HCT116 (cell line): ENCODE measurements around the gene NPVF. TPM values are rescaled to one million over a fixed set of nuclear protein-coding genes. Genes with fewer than 3 reads are reported as not detected.

Experiments used
- ATAC-seq: fragments of 200-7000 bp; cut with Tn5 transposase; 2 replicates; pipeline ENCODE4 v1.9.1; 2020; ENCODE audit warnings: mild to moderate bottlenecking, moderate library complexity
- BruUV-seq: library from RNA; stranded (reverse); fragments of 400-500 nt; replicated peaks from 2 replicates; lab custom pipeline; 2021; lab: Mats Ljungman, UMichigan
- CTCF ChIA-PET: fragments of 300-600 bp; sonication (Branson Sonifier 250); formaldehyde crosslinking; loops from one replicate; lab custom pipeline; 2021; ENCODE audit warnings: antibody characterized with exemption; lab: Charles Lee
- POLR2A ChIA-PET: fragments of 300-600, 350-600 bp; sonication (Branson Sonifier 250); formaldehyde crosslinking; loops from one replicate; lab custom pipeline; 2021; ENCODE audit warnings: antibody characterized with exemption; lab: Charles Lee
- RAD21 ChIA-PET, 2 experiments: fragments of 300-600 bp; sonication (Branson Sonifier 250); formaldehyde crosslinking; loops; one replicate each; lab custom pipeline; 2023; ENCODE audit warnings: low total read pairs in 2 of 2; ENCODE audit not compliant: uncharacterized antibody in 2 of 2, unreplicated experiment in 2 of 2, low non-redundant PET in 1 of 2; lab: Charles Lee
- DNase-seq: peaks from one replicate; pipeline ENCODE4 v3.0.0-alpha.2; 2010; ENCODE audit warnings: low read depth, low spot score
- H2AFZ ChIP-seq: fragments of 200-600 bp; shearing (Covaris generic), sonication (generic); 2 replicates; pipeline ENCODE4 v1.6.1; 2017; ENCODE audit warnings: low read depth, mixed run types, mixed read lengths, antibody characterized with exemption, low read length; ENCODE audit not compliant: poor library complexity, severe bottlenecking
- H3K27ac ChIP-seq: 2 replicates; pipeline ENCODE4 v1.5.1; 2012; ENCODE audit warnings: low read depth, low read length
- H3K27me3 ChIP-seq: fragments of 200-600 bp; sonication (generic); 2 replicates; pipeline ENCODE4 v1.6.1; 2016; ENCODE audit warnings: mixed run types, low read length, mixed read lengths; ENCODE audit not compliant: insufficient read depth
- H3K36me3 ChIP-seq, 2 experiments: fragments of 200-500 bp in 1 of 2; fragments of 200-600 bp in 1 of 2; sonication (Bioruptor generic) in 1 of 2; sonication (generic) in 1 of 2; 2 replicates each; pipeline versions ENCODE4 v1.5.1 to v1.6.1; 2014 to 2016; ENCODE audit warnings: low read length in 2 of 2, inconsistent platforms in 1 of 2, mixed read lengths in 1 of 2, mixed run types in 1 of 2; ENCODE audit not compliant: insufficient read depth in 2 of 2, control insufficient read depth in 1 of 2
- H3K4me1 ChIP-seq, 2 experiments: fragments of 200-600 bp in 1 of 2; sonication (generic) in 1 of 2; 2 replicates each; pipeline versions ENCODE4 v1.5.1 to v1.6.1; 2012 to 2017; ENCODE audit warnings: low read length in 2 of 2, inconsistent platforms in 1 of 2, mild to moderate bottlenecking in 1 of 2, mixed read lengths in 1 of 2, mixed run types in 1 of 2, moderate library complexity in 1 of 2; ENCODE audit not compliant: insufficient read depth in 2 of 2, control insufficient read depth in 1 of 2
- H3K4me2 ChIP-seq: fragments of 200-600 bp; sonication (generic); 2 replicates; pipeline ENCODE4 v1.6.1; 2017; ENCODE audit warnings: mixed run types, low read length, mixed read lengths
- H3K4me3 ChIP-seq, 2 experiments: fragments of 200-600 bp in 1 of 2; sonication (generic) in 1 of 2; replicated peaks in 1 of 2; 2 replicates each; pipeline ENCODE4 v1.5.1; 2011 to 2016; ENCODE audit warnings: low read length in 2 of 2, control low read depth in 1 of 2, low read depth in 1 of 2, mild to moderate bottlenecking in 1 of 2, mixed read lengths in 1 of 2, mixed run types in 1 of 2
- H3K79me2 ChIP-seq: fragments of 200-600 bp; sonication (generic); 2 replicates; pipeline ENCODE4 v1.6.1; 2017; ENCODE audit warnings: mild to moderate bottlenecking, mixed run types, low read length, moderate library complexity, mixed read lengths; ENCODE audit not compliant: insufficient read depth
- H3K9ac ChIP-seq: fragments of 200-600 bp; sonication (generic); 2 replicates; pipeline ENCODE4 v1.6.1; 2016; ENCODE audit warnings: low read length, mixed read lengths
- H3K9me2 ChIP-seq: fragments of 200-600 bp; sonication (generic), shearing (Covaris generic); 2 replicates; pipeline ENCODE4 v1.6.1; 2017; ENCODE audit warnings: mixed run types, mild to moderate bottlenecking, moderate library complexity; ENCODE audit not compliant: insufficient read depth
- H3K9me3 ChIP-seq, 2 experiments: fragments of 200-500 bp in 1 of 2; fragments of 200-600 bp in 1 of 2; sonication (Bioruptor generic) in 1 of 2; sonication (generic) in 1 of 2; 2 replicates each; pipeline ENCODE4 v1.6.1; 2014 to 2017; ENCODE audit warnings: low read length in 2 of 2, mixed read lengths in 2 of 2, inconsistent platforms in 1 of 2, low read depth in 1 of 2, mild to moderate bottlenecking in 1 of 2, mixed run types in 1 of 2, moderate library complexity in 1 of 2; ENCODE audit not compliant: control insufficient read depth in 1 of 2, insufficient read depth in 1 of 2
- H4K20me1 ChIP-seq: fragments of 200-600 bp; sonication (generic), shearing (Covaris generic); 2 replicates; pipeline ENCODE4 v1.6.1; 2017; ENCODE audit warnings: mixed run types, mild to moderate bottlenecking, moderate library complexity; ENCODE audit not compliant: insufficient read depth
- CBX3 ChIP-seq: IDR thresholded peaks from 2 replicates; pipeline ENCODE4 v1.6.1; 2012; ENCODE audit warnings: low read depth
- CEBPB ChIP-seq: IDR thresholded peaks from 2 replicates; pipeline ENCODE4 v1.6.1; 2012; ENCODE audit warnings: low read depth
- EGR1 ChIP-seq: IDR thresholded peaks from 2 replicates; pipeline ENCODE4 v1.6.1; 2012; ENCODE audit warnings: low read depth
- ELF1 ChIP-seq: IDR thresholded peaks from 2 replicates; pipeline ENCODE4 v1.6.1; 2012; ENCODE audit warnings: low read depth, borderline replicate concordance
- EZH2 ChIP-seq: fragments of 200-600 bp; sonication (generic); IDR thresholded peaks from 2 replicates; pipeline ENCODE4 v1.6.1; 2017; ENCODE audit warnings: antibody characterized with exemption, mixed run types
- EZH2phosphoT487 ChIP-seq: fragments of 200-600 bp; IDR thresholded peaks from 2 replicates; pipeline ENCODE4 v1.6.1; 2018; ENCODE audit warnings: antibody characterized with exemption, borderline replicate concordance
- POLR2A ChIP-seq: IDR thresholded peaks from 2 replicates; pipeline ENCODE4 v1.7.0; 2011; ENCODE audit warnings: borderline replicate concordance; ENCODE audit not compliant: insufficient read depth, insufficient read length; ENCODE audit errors: extremely low read depth
- SIN3A ChIP-seq: IDR thresholded peaks from 2 replicates; pipeline ENCODE4 v1.6.1; 2012; ENCODE audit warnings: low read depth
- SRF ChIP-seq: IDR thresholded peaks from 2 replicates; pipeline ENCODE4 v1.6.1; 2012; ENCODE audit warnings: low read depth
- YY1 ChIP-seq: IDR thresholded peaks from 2 replicates; pipeline ENCODE4 v1.6.1; 2011; ENCODE audit warnings: low read length, low read depth, moderate library complexity, mild to moderate bottlenecking; ENCODE audit not compliant: insufficient replicate concordance; ENCODE audit errors: extremely low read depth
- intact Hi-C: fragments of 100-400 bp; cut with micrococcal nuclease; formaldehyde crosslinking; loops from 2 replicates; pipeline ENCODE4 v1.10.0; 2022
- total RNA-seq: library from RNA; stranded (reverse); gene quantifications from one replicate; pipeline ENCODE4 v1.2.1, GENCODE V29; 2021; ENCODE audit not compliant: unreplicated experiment
- TF ChIP-seq, protein P1 (sequence below): IDR thresholded peaks from 2 replicates; pipeline ENCODE4 v1.6.1; 2012
- TF ChIP-seq, protein P2 (sequence below), 3 experiments: fragments of 200-600 bp in 1 of 3; sonication (generic) in 1 of 3; IDR thresholded peaks in 2 of 3; conservative IDR thresholded peaks in 1 of 3; 2 replicates each; pipeline ENCODE4 v1.5.1; 2012 to 2017; ENCODE audit warnings: low read depth in 2 of 3, low read length in 2 of 3, antibody characterized with exemption in 1 of 3, borderline replicate concordance in 1 of 3, control low read depth in 1 of 3, mild to moderate bottlenecking in 1 of 3, mixed read lengths in 1 of 3, mixed run types in 1 of 3, moderate library complexity in 1 of 3; ENCODE audit not compliant: insufficient read depth in 1 of 3

NPVF gene
- total RNA-seq, 1 experiment from 2014 or later = not detected

GRCh38 chr7:25246306-25246705, 18.0 kb upstream of the NPVF start:
- H4K20me1 ChIP-seq = no peaks in the 10 kb centered on the region
- H3K4me1 ChIP-seq = no peaks in the 10 kb centered on the region
- H3K27me3 ChIP-seq = peaks cover 44% of the 10 kb centered on the region
- intact Hi-C loops = no loop called here
- H3K9ac ChIP-seq = no peak overlapping the region
- no peak overlapping the region for H3K27ac ChIP-seq
- DNase-seq = no peak
- H3K9me3 ChIP-seq = no peaks in the 10 kb centered on the region
- H3K9me2 ChIP-seq = no peaks in the 10 kb centered on the region
- CTCF ChIA-PET = no interaction called here
- TF ChIP-seq POLR2A (no peak), EGR1 (no peak), EZH2 (no peak), ELF1 (no peak)
- TF ChIP-seq, protein P1, sequence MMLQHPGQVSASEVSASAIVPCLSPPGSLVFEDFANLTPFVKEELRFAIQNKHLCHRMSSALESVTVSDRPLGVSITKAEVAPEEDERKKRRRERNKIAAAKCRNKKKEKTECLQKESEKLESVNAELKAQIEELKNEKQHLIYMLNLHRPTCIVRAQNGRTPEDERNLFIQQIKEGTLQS = no peak
- TF ChIP-seq, protein P2, sequence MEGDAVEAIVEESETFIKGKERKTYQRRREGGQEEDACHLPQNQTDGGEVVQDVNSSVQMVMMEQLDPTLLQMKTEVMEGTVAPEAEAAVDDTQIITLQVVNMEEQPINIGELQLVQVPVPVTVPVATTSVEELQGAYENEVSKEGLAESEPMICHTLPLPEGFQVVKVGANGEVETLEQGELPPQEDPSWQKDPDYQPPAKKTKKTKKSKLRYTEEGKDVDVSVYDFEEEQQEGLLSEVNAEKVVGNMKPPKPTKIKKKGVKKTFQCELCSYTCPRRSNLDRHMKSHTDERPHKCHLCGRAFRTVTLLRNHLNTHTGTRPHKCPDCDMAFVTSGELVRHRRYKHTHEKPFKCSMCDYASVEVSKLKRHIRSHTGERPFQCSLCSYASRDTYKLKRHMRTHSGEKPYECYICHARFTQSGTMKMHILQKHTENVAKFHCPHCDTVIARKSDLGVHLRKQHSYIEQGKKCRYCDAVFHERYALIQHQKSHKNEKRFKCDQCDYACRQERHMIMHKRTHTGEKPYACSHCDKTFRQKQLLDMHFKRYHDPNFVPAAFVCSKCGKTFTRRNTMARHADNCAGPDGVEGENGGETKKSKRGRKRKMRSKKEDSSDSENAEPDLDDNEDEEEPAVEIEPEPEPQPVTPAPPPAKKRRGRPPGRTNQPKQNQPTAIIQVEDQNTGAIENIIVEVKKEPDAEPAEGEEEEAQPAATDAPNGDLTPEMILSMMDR (IDR thresholded peaks at IDR 0.05 in 2 of 3, conservative IDR thresholded peaks at IDR 0.05 in 1 of 3; ENCODE audit: borderline replicate concordance in 1 of 3, insufficient read depth in 1 of 3, low read depth in 2 of 3, low read length in 2 of 3) = no peak
- TF ChIP-seq, all 23 proteins: peak for 0
- Histone ChIP-seq H2AFZ (no peak overlapping the region), H3K79me2 (no peaks in the 10 kb centered on the region), H3K36me3 (no peaks in the 10 kb centered on the region), H3K4me3 (no peak overlapping the region), H3K4me2 (no peak overlapping the region)
- RAD21 ChIA-PET = no interaction called here
- ATAC-seq = no peak
- no TSS peak for BruUV-seq
- POLR2A ChIA-PET = no interaction called here

GRCh38 chr7:25244254-25245033, 16.2 kb upstream of the NPVF start:
- RAD21 ChIA-PET = no interaction called here
- CTCF ChIA-PET = no interaction called here
- Histone ChIP-seq H3K4me1 (no peaks in the 10 kb centered on the region), H3K4me3 (no peak overlapping the region), H3K9me2 (no peaks in the 10 kb centered on the region), H3K79me2 (no peaks in the 10 kb centered on the region), H3K4me2 (no peak overlapping the region), H3K27me3 (peaks cover 50% of the 10 kb centered on the region), H3K27ac (no peak overlapping the region), H3K36me3 (no peaks in the 10 kb centered on the region), H3K9me3 (no peaks in the 10 kb centered on the region), H3K9ac (no peak overlapping the region), H2AFZ (no peak overlapping the region), H4K20me1 (no peaks in the 10 kb centered on the region)
- TF ChIP-seq POLR2A = no peak
- no peak for TF ChIP-seq CEBPB
- no peak for TF ChIP-seq YY1
- TF ChIP-seq EZH2phosphoT487 = no peak
- no peak for TF ChIP-seq SIN3A
- TF ChIP-seq SRF = no peak
- no peak for TF ChIP-seq CBX3
- TF ChIP-seq, protein P1 = no peak
- ATAC-seq (no peak), DNase-seq (no peak)
- intact Hi-C loops = no loop called here
- POLR2A ChIA-PET = no interaction called here
- BruUV-seq = no TSS peak
